ENCODE data around the gene ALDOA. TPM values are rescaled to one million over a fixed set of nuclear protein-coding genes. Genes with fewer than 3 reads are reported as not detected.

ALDOA gene
- total RNA-seq, 1 donor from 2014 or later = 1,863 TPM

GRCh38 chr16:30116291-30117207 lies 51.0 kb downstream of the ALDOA start:
- ATAC-seq = no peak

DNA sequence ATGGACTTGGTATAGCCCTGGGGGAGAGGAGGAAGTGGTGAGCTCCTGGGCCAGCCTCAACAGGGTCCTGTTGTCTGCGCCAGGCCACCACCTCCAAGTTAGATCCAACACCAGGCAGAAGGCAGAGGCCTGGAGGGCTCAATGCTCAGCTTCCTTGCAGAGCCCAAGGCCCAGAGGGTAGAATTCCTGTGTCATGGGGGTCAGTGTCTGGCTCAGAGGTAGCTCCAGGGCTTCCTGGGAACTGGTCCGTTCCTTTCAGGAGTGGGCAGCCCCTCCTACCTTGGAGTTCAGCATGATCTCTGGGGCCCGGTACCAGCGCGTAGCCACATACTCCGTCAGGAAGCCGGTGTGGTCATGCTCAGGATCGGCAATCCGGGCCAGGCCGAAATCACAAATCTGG lies 52.2 kb downstream of the ALDOA start:
- ATAC-seq = no peak

DNA sequence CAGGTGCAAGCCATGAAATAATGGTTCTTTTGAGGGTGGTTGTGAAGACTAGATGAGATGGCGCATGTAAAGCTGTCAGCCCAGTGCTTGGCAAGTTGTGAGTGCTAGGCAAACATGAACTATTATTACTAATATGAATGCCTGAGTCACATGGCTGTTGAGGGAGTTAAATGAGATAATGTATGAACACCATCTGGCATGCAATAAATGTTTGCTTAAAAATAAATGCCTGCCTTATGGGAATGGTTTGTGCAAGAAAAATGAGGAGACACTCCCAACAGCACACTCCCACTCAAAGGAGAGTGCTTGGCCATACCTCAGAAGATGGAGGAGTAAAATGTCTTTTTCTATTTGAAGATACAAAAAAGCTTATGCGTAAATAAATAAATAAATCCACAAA lies 53.9 kb downstream of the ALDOA start:
- no peak for ATAC-seq

Other genes with a start within 250 kb of the ALDOA start
- 13.4 TPM for gene PAGR1, start 249.6 kb upstream of the ALDOA start, total RNA-seq
- 67.9 TPM for gene MVP, start 245.3 kb upstream of the ALDOA start, total RNA-seq
- 36.9 TPM for gene CDIPT, start 202.5 kb upstream of the ALDOA start, total RNA-seq
- gene SEZ6L2, start 166.2 kb upstream of the ALDOA start, total RNA-seq = 2.9 TPM
- 1.00 TPM for gene ASPHD1, start 165.3 kb upstream of the ALDOA start, total RNA-seq
- gene KCTD13, start 139.5 kb upstream of the ALDOA start, total RNA-seq = 11.1 TPM
- gene TMEM219, start 103.7 kb upstream of the ALDOA start, total RNA-seq = 74.5 TPM
- 17.7 TPM for gene TAOK2, start 91.9 kb upstream of the ALDOA start, total RNA-seq
- 7.1 TPM for gene HIRIP3, start 70.1 kb upstream of the ALDOA start, total RNA-seq
- gene INO80E, start 69.5 kb upstream of the ALDOA start, total RNA-seq = 37.0 TPM
- gene DOC2A, start 54.7 kb upstream of the ALDOA start, total RNA-seq = 0.20 TPM
- not detected for gene C16orf92, start 42.6 kb upstream of the ALDOA start, total RNA-seq
- gene TLCD3B, start 34.5 kb upstream of the ALDOA start, total RNA-seq = 0.20 TPM
- gene PPP4C, start 10.2 kb downstream of the ALDOA start, total RNA-seq = 112 TPM
- 3.6 TPM for gene TBX6, start 26.2 kb downstream of the ALDOA start, total RNA-seq
- gene YPEL3, start 30.5 kb downstream of the ALDOA start, total RNA-seq = 22.8 TPM
- 85.3 TPM for gene GDPD3, start 47.8 kb downstream of the ALDOA start, total RNA-seq
- 126 TPM for gene MAPK3, start 57.5 kb downstream of the ALDOA start, total RNA-seq
- 9.0 TPM for gene CORO1A, start 117.8 kb downstream of the ALDOA start, total RNA-seq
- gene BOLA2B, start 127.9 kb downstream of the ALDOA start, total RNA-seq = 131 TPM
- 27.9 TPM for gene SLX1A, start 128.1 kb downstream of the ALDOA start, total RNA-seq
- gene SULT1A3, start 133.5 kb downstream of the ALDOA start, total RNA-seq = 7.1 TPM
- gene NPIPB13, start 182.7 kb downstream of the ALDOA start, total RNA-seq = 11.2 TPM

Measured in esophagus mucosa (tissue), 1 donor.